Heart left ventricle (tissue), 16 donors: ENCODE measurements around the gene TRUB1. TPM values are rescaled to one million over a fixed set of nuclear protein-coding genes. Genes with fewer than 3 reads are reported as not detected.
"Not testable (repeated sequence)": the region's sequence is repeated elsewhere in the genome, so short reads cannot be mapped to it uniquely, and the experiment has no call there.

Experiments
- ATAC-seq, 4 donors: fragments of 200-7000 bp; cut with Tn5 transposase; one replicate each; pipeline ENCODE4 v1.9.1; 2020 to 2022; ENCODE audit warnings: moderate library complexity in 4 of 4, mild to moderate bottlenecking in 3 of 4, moderate number of reproducible peaks in 1 of 4
- DNase-seq, 5 donors: peaks; one replicate each; pipeline ENCODE4 v3.0.0-alpha.2; 2020
- H3K27ac ChIP-seq, 12 donors: fragments of 200-600 bp; sonication (generic) in 4 of 12; one replicate each; pipeline versions ENCODE4 v1.5.0 to v1.8.0; 2016 to 2022; ENCODE audit warnings: mild to moderate bottlenecking in 2 of 12
- H3K27me3 ChIP-seq, 9 donors: fragments of 200-600 bp; sonication (generic) in 2 of 9; one replicate each; pipeline versions ENCODE4 v1.5.1 to v1.8.0; 2016 to 2022; ENCODE audit warnings: mild to moderate bottlenecking in 3 of 9
- H3K36me3 ChIP-seq, 9 donors: fragments of 200-600 bp; sonication (generic) in 2 of 9; one replicate each; pipeline versions ENCODE4 v1.5.0 to v1.8.0; 2018 to 2022; ENCODE audit warnings: mild to moderate bottlenecking in 2 of 9
- H3K4me1 ChIP-seq, 12 donors: fragments of 200-600 bp; sonication (generic) in 4 of 12; one replicate each; pipeline versions ENCODE4 v1.5.0 to v1.8.0; 2016 to 2022; ENCODE audit warnings: mild to moderate bottlenecking in 3 of 12
- H3K4me3 ChIP-seq, 12 donors: fragments of 200-600 bp; sonication (generic) in 4 of 12; one replicate each; pipeline versions ENCODE4 v1.5.0 to v1.8.0; 2017 to 2022; ENCODE audit warnings: mild to moderate bottlenecking in 9 of 12, moderate library complexity in 4 of 12
- H3K9me3 ChIP-seq, 12 donors: fragments of 200-600 bp; sonication (generic) in 4 of 12; one replicate each; pipeline versions ENCODE4 v1.5.0 to v1.8.0; 2016 to 2022; ENCODE audit warnings: mild to moderate bottlenecking in 1 of 12
- POLR2A ChIP-seq, 2 donors: fragments of 450-650 bp; IDR thresholded peaks; one replicate each; pipeline ENCODE4 v1.6.1; 2017; ENCODE audit warnings: antibody characterized with exemption in 2 of 2, mild to moderate bottlenecking in 2 of 2, moderate library complexity in 2 of 2
- WGBS, 4 donors: extraction: QIAGEN DNeasy Blood & Tissue Kit in 2 of 4; methylation state at CpG; one replicate each; pipeline versions ENCODE4 v1.1.5 to v1.1.7; 2013 to 2018; 5-methylcytosine and 5-hydroxymethylcytosine counted together
- intact Hi-C, 10 donors: fragments of 100-400 bp; cut with DNase I; formaldehyde crosslinking; loops; one replicate each; pipeline versions ENCODE4 v1.11.1 to v1.14.2; 2022
- long read RNA-seq, 3 donors: library from polyadenylated mRNA; unstranded; transcript quantifications; one replicate each; pipeline ENCODE4 v2.0.0, GENCODE V29; 2020 to 2021
- polyA plus RNA-seq, 2 donors: library from polyadenylated mRNA; stranded (reverse); fragments of 200-250 nt; gene quantifications; one replicate each; pipeline ENCODE4 v1.2.3, GENCODE V29; 2013
- total RNA-seq, 9 donors: library from RNA; depleted of rRNA in 2 of 9; stranded (reverse); fragments of >200 nt in 2 of 9; fragmentation: NEBNext Ultra II Directional in 3 of 9; extraction: Animal tissue kit (Norgen Biotek cat#: 25700) in 3 of 9; gene quantifications; one replicate each; pipeline versions ENCODE4 v1.1.0 to v1.2.4, GENCODE V29; 2016 to 2023
- TF ChIP-seq, protein P1 (sequence below), 12 donors: fragments of 200-600 bp; sonication (generic) in 4 of 12; IDR thresholded peaks; one replicate each; pipeline versions ENCODE4 v1.5.0 to v1.8.0; 2018 to 2022; ENCODE audit warnings: antibody characterized with exemption in 12 of 12, mild to moderate bottlenecking in 5 of 12
- donor health status: ischemic (EF 13 %, LVEDD 7.1; RV severe dilation, severe dysfunction).
- donor health status: healthy with polysubstance abuse.
- donor health status: DM: no; HTN: yes; CAD: no.
- donor health status: DM: no; HTN: no; CAD: no.
- donor health status: ischemic (EF 25% LVEDD 6.9; RV normal size, moderate dysfunction).
- donor health status: ischemic (EF 25% LVEDD 5.7; RV mildly dilated, moderate dysfunction).
- donor health status: healthy.
- donor health status: DM: yes; HTN: yes; CAD: no.
- donor health status: ischemic (EF 35%, LVEDD 5.7; RV mildly dilated, moderate dysfunction).
- donor health status: nonischemic (EF 11% LVEDD 7.7; RV severe dilation, severe dysfunction).
- donor health status: DM: yes; HTN: yes; CAD: no.
- donor health status: PGD.
- donor health status: ischemic (EF 29% LVEDD 5.4; RV normal size, mild dysfunction).
- donor health status: nonischemic (EF 23%, LVEDD 6.1; RV moderate dilation, normal function).

Gene TRUB1
- total RNA-seq (10 to 100 TPM; 10.0 to 31.7 (median 19.0) TPM), polyA plus RNA-seq (1 to 10 TPM; 4.9 to 7.4 TPM)
- long read RNA-seq, donor 1, transcript TRUB1-201 (8 exons, 3,408 nt) = major isoform, 31 of 39 reads
- long read RNA-seq, donor 1, partial matches to known transcripts = 4 of 39 reads
- long read RNA-seq, donor 1, other reads (novel, unspliced or antisense) = 3 of 39 reads
- long read RNA-seq, donor 2, transcript TRUB1-201 (8 exons, 3,408 nt) = major isoform, 17 of 23 reads
- long read RNA-seq, donor 2, partial matches to known transcripts = 3 of 23 reads
- long read RNA-seq, donor 2, other reads (novel, unspliced or antisense) = 3 of 23 reads
- long read RNA-seq, donor 3, transcript TRUB1-201 (8 exons, 3,408 nt) = major isoform, 13 of 15 reads
- long read RNA-seq, donor 3, partial matches to known transcripts = 0 of 15 reads
- long read RNA-seq, donor 3, other reads (novel, unspliced or antisense) = 2 of 15 reads

DNA sequence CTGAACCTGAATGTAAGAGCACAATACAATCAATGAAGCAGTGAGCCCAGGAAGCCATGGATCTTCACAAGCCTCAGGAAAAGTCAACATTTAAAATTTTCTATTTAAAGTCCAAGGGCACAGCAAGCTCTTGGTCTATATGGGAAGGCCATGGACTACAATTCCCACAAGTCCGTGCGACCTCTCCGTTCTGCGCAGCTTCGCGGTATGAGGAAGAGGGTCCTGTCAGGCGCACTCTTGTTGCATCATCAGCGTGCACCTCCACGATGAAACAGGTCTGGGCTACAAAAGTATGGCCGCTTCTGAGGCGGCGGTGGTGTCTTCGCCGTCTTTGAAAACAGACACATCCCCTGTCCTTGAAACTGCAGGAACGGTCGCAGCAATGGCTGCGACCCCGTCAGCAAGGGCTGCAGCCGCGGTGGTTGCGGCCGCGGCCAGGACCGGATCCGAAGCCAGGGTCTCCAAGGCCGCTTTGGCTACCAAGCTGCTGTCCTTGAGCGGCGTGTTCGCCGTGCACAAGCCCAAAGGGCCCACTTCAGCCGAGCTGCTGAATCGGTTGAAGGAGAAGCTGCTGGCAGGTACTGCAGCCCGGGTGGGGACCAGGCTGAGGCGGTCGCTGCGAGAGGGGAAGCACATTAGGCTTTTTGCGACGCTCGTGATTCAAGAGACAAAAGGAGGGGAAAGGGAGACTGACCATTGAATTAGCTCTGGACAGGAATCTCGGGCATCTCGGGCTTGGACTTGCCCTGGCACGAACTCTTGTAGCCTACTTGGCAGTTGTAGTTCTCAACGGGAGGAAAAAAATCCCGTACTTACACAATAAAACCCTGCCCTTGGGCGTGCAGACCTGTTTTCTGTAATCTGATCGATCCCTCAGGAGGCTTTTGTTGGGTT lies at the start of gene TRUB1:
TRUB1 (plus strand) TSS at position 234 of the 894 bp plus-strand sequence; CDS start at position 293, 59 bp downstream.
- Histone ChIP-seq H3K9me3 (no peaks in the 10 kb centered on the region), H3K27me3 (no peaks in the 10 kb centered on the region), H3K27ac (peak within 1 kb of the TSS; percentile 59 to 97 (median 88)), H3K4me3 (peak within 1 kb of the TSS; percentile 52 to 99 (median 84)), H3K36me3 (peaks cover 0 to 21% (median 8%) of the 10 kb centered on the region in 9 donors), H3K4me1 (peaks cover 0 to 33% (median 13%) of the 10 kb centered on the region in 12 donors)
- ATAC-seq (peak; percentile 94 to 99 (median 99)), DNase-seq (peak; percentile 93 to 96 (median 94))
- 0 to 1% (median 0%) methylated on average over 25 to 46 of the region's 46 CpGs for WGBS, 4 donors
- TF ChIP-seq, protein P1, sequence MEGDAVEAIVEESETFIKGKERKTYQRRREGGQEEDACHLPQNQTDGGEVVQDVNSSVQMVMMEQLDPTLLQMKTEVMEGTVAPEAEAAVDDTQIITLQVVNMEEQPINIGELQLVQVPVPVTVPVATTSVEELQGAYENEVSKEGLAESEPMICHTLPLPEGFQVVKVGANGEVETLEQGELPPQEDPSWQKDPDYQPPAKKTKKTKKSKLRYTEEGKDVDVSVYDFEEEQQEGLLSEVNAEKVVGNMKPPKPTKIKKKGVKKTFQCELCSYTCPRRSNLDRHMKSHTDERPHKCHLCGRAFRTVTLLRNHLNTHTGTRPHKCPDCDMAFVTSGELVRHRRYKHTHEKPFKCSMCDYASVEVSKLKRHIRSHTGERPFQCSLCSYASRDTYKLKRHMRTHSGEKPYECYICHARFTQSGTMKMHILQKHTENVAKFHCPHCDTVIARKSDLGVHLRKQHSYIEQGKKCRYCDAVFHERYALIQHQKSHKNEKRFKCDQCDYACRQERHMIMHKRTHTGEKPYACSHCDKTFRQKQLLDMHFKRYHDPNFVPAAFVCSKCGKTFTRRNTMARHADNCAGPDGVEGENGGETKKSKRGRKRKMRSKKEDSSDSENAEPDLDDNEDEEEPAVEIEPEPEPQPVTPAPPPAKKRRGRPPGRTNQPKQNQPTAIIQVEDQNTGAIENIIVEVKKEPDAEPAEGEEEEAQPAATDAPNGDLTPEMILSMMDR (IDR thresholded peaks at IDR 0.05) = no peak
- peak in 1 of 2 donors; percentile 53 for TF ChIP-seq POLR2A (IDR thresholded peaks at IDR 0.05)
- intact Hi-C loops = no loop called here

DNA sequence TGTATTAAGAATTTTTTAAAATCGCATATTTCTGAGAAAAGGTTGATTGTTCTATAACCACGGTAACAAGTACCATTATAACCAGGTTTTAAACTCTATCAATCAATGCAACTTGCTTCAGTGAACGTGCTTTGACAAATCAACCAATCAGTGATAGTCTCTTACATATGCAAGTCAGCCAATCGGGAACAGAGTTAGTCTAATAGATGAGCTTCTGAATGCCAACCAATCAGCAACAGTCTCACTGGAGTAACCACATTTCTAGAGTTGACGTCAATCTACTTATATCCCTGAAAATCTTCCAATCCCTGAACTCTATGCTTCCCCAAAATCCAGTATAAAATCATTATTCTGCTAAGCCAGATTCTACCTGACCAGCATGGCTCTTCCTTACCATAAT lies 44.7 kb upstream of the TRUB1 start:
- DNase-seq = no peak
- H3K4me1 ChIP-seq = no peaks in the 10 kb centered on the region
- no peak for ATAC-seq
- 75 to 90% (median 77%) methylated on average over 5 of the region's 5 CpGs for whole genome bisulfite sequencing, 4 donors
- H3K9me3 ChIP-seq = no peaks in the 10 kb centered on the region
- H3K27ac ChIP-seq = no peak overlapping the region
- no peaks in the 10 kb centered on the region for H3K36me3 ChIP-seq
- intact Hi-C loops = no loop called here
- no peaks in the 10 kb centered on the region for H3K27me3 ChIP-seq
- no peak overlapping the region for H3K4me3 ChIP-seq
- TF ChIP-seq POLR2A (IDR thresholded peaks at IDR 0.05) = no peak
- TF ChIP-seq, protein P1 (IDR thresholded peaks at IDR 0.05) = no peak

GRCh38 chr10:114894911-114895310 lies 43.1 kb upstream of the TRUB1 start:
- TF ChIP-seq POLR2A (IDR thresholded peaks at IDR 0.05) = no peak
- TF ChIP-seq, protein P1 (IDR thresholded peaks at IDR 0.05) = no peak
- no peak for ATAC-seq

DNA sequence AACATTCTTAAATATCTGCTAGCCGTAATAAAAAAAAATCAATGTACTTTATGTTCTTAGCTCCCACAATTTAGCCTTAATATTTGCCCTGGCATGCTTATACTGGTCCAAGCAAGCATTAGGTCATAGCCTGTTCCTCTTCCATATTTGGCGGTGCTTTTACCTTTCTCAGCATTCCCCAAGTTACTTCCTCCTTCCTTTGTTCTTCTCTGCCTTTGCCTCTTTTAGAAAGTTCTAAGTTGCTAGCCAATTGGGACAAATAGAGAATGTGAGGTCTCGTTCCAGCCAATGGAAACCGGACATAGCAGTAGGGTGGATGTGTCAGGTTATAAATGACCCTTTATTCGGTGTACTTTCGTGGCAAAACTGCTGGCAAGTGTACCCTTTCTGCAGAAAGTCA lies 41.0 kb upstream of the TRUB1 start:
- not testable (repeated sequence) for H3K27me3 ChIP-seq, H3K9me3 ChIP-seq, ATAC-seq, H3K4me1 ChIP-seq, H3K27ac ChIP-seq, H3K4me3 ChIP-seq, H3K36me3 ChIP-seq, DNase-seq
- intact Hi-C loops = loop anchor here in 1 of 10 donors (5.0 kb wide), 1 partner anchor 215 kb away; no protein-coding TSS in a partner anchor
- WGBS, 4 donors = 80 to 90% (median 87%) methylated on average over 6 of the region's 6 CpGs

More at GRCh38 chr10:114894911-114895310, 43.1 kb upstream of the TRUB1 start:
- no peaks in the 10 kb centered on the region for H3K27me3 ChIP-seq
- no peak for DNase-seq
- H3K9me3 ChIP-seq = no peaks in the 10 kb centered on the region
- no peak overlapping the region for H3K4me3 ChIP-seq
- no peaks in the 10 kb centered on the region for H3K4me1 ChIP-seq
- no peak overlapping the region for H3K27ac ChIP-seq
- intact Hi-C loops = loop anchor here in 1 of 10 donors (5.0 kb wide), 1 partner anchor 217 kb away; no protein-coding TSS in a partner anchor
- H3K36me3 ChIP-seq = no peaks in the 10 kb centered on the region
